ENCODE measurements around the gene FAM114A1.
A peak's percentile ranks its signal among the peaks of the same experiment; 100 is the strongest.
"Not testable (repeated sequence)": the region's sequence is repeated elsewhere in the genome, so short reads cannot be mapped to it uniquely, and the experiment has no call there.

Gene FAM114A1

GRCh38 chr4:38904682-38905081 lies 37.1 kb downstream of the FAM114A1 start:
- no peak for FAIRE-seq

GRCh38 chr4:38905652-38906385 lies 38.2 kb downstream of the FAM114A1 start:
- no peak for FAIRE-seq

GRCh38 chr4:38907696-38908270 lies 40.2 kb downstream of the FAM114A1 start:
- FAIRE-seq = peak; percentile 47

- no peak for FAIRE-seq
These were observed 41.4 kb downstream of the FAM114A1 start for GRCh38 chr4:38909015-38909414.

GRCh38 chr4:38911257-38911656 lies 43.7 kb downstream of the FAM114A1 start:
- FAIRE-seq = no peak

- FAIRE-seq = no peak
These were observed 47.2 kb downstream of the FAM114A1 start for GRCh38 chr4:38914854-38915253.

GRCh38 chr4:38916267-38916666 lies 48.7 kb downstream of the FAM114A1 start:
- not testable (repeated sequence) for FAIRE-seq

- no peak for FAIRE-seq
These were observed 49.9 kb downstream of the FAM114A1 start for GRCh38 chr4:38917481-38918025.

GRCh38 chr4:38919494-38919893 lies 51.9 kb downstream of the FAM114A1 start:
- no peak for FAIRE-seq

GRCh38 chr4:38920186-38920585 lies 52.6 kb downstream of the FAM114A1 start:
- FAIRE-seq = no peak

GRCh38 chr4:38920677-38921076 lies 53.1 kb downstream of the FAM114A1 start:
- no peak for FAIRE-seq

GRCh38 chr4:38921151-38921550 lies 53.5 kb downstream of the FAM114A1 start:
- no peak for FAIRE-seq

- FAIRE-seq = no peak
These were observed 56.1 kb downstream of the FAM114A1 start for GRCh38 chr4:38923746-38924145.

GRCh38 chr4:38924353-38924752 lies 56.7 kb downstream of the FAM114A1 start:
- FAIRE-seq = no peak

- no peak for FAIRE-seq
These were observed 58.1 kb downstream of the FAM114A1 start for GRCh38 chr4:38925492-38926413.

GRCh38 chr4:38926896-38927295 lies 59.3 kb downstream of the FAM114A1 start:
- no peak for FAIRE-seq

- no peak for FAIRE-seq
These were observed 61.0 kb downstream of the FAM114A1 start for GRCh38 chr4:38928568-38928967.

- no peak for FAIRE-seq
These were observed 61.4 kb downstream of the FAM114A1 start for GRCh38 chr4:38928974-38929373.

- FAIRE-seq = no peak
These were observed 62.6 kb downstream of the FAM114A1 start for GRCh38 chr4:38930204-38930603.

- FAIRE-seq = no peak
These were observed 63.1 kb downstream of the FAM114A1 start for GRCh38 chr4:38930707-38931106.

- no peak for FAIRE-seq
These were observed 63.5 kb downstream of the FAM114A1 start for GRCh38 chr4:38931125-38931524.

- FAIRE-seq = no peak
These were observed 67.9 kb downstream of the FAM114A1 start for GRCh38 chr4:38935391-38936073.

GRCh38 chr4:38939165-38939564 lies 71.6 kb downstream of the FAM114A1 start:
- FAIRE-seq = no peak
